Renal cortex interstitium (tissue), 11 donors: ENCODE results near the gene CTBS. TPM values are rescaled to one million over a fixed set of nuclear protein-coding genes. Genes with fewer than 3 reads are reported as not detected.
A peak's percentile ranks its signal among the peaks of the same experiment; 100 is the strongest.
"Not testable (repeated sequence)": the region's sequence is repeated elsewhere in the genome, so short reads cannot be mapped to it uniquely, and the experiment has no call there.

Source experiments
- DNase-seq, 11 donors: peaks; one replicate each; pipeline ENCODE4 v3.0.0-alpha.2; 2013; ENCODE audit warnings: low read depth in 9 of 11, low spot score in 4 of 11; ENCODE audit errors: extremely low read depth in 1 of 11
- polyA plus RNA-seq, 3 donors: library from polyadenylated mRNA; unstranded; fragments of 120-200 nt; gene quantifications; one replicate each; pipeline ENCODE4 v1.2.1, GENCODE V29; 2013; ENCODE audit not compliant: insufficient read length in 3 of 3

Gene CTBS
- polyA plus RNA-seq, 3 donors = 17.8 to 25.5 (median 22.3) TPM

DNA sequence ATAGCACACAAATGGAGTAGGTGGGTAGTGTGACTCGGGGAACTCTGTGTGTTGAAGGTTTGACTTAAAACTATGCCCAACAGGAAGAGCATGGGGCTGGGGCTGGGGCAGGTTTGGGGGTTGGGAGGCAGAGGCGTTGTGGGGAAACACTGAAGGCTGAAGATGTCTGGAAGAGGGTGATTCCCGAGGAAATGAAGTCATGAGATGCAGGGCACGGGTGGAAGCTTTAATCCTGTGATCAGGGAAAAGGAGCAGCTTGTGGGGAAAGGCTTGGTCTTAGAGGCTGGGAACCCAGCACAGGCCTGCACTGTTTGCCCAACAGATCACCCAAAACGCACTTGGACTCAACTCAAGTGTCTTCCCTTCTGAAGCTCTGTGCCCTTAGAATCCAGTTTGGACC lies 26.6 kb upstream of the CTBS start:
- no peak for DNase-seq

DNA sequence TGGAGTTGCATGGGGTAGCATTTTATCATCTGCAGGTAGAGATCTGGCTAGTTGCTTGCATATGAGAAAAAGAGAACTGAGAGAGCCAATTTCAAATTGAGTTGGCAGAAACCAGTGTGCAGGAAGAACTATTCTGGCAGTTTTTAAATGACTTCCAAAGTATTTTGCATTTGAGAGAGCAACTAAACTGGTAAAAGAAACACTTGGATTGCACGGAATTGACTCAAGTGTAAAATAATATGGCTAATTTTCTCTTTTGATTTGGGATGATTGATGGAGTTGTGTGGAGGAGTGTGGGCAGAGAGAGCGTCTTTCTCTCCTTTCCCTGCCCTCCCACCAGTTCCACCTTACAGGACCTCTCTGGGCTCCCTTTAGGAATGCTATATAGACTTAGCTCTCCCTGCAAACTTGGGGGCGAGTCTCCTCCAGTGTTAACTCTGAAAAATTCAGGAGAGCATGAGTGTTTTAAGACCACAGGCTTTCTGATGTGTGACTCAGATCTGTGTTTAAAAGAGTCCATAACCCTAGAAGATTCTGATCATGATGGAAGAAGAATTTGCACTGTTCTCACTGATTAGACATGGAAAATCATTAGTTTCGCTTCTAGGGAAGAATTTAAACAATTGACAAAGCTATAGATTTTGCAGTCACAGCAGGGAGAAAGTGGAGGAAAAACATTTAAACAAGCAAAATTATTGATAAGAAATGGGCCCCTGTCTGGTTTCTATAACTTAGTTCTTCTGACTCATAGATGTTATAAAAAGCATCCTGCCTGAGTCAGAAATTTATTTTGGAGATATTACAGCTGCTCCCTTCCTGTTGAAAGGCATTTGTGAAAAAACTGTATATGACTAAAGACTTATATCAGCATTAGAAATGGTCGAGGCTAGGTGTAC lies 24.9 kb upstream of the CTBS start:
- DNase-seq = no peak

DNA sequence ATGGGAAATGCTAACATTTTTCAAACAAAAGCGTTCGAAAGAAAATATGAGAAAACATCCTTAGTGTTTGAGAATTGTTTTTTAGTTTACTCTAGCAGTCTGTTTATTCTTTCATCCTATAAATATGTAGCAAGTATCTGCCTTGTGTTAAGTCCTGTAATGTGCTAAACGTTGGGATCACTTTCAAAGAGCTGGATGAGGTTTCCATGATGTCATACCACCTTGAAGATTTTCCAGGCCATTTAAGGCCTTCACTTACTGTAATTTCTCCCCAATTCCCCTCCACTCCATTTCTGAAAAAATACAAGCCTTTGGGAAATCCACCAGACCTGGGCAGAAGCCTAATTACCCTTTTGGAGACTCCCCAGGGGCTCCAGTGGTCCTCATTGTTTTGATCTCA lies 24.2 kb upstream of the CTBS start:
- no peak for DNase-seq

DNA sequence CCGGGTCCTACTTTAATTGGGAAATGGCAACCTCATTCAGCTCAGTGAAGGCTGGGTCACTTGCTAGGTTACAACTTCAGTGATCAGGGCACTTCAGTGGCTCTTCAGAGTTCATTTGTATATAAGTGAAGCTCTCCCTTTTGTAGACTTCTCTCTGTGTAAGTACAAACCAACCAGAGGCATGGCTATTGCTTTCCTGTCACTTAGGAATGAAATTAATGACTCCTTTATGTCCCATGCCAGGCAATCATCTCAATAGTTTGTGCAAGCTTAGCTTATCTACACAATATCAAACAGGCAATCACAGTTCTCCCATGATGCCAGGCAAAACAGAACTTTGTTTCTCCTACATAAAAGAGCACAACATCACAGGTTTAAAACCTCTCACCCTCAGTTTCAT lies 22.8 kb upstream of the CTBS start:
- no peak for DNase-seq

DNA sequence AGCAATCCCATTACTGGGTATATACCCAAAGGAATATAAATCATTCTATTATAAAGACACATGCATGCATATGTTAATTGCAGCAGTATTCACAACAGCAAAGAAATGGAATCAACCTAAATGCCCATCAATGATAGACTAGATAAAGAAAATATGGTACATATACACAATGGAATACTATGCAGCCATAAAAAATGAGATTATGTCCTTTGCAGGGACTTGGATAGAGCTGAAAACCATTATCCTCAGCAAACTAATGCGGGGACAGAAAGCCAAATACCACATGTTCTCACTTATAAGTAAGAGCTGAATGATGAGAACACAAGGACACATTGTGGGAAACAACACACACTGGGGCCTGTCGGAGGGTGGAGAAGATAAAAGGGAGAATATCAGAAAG lies 20.7 kb upstream of the CTBS start:
- not testable (repeated sequence) for DNase-seq

DNA sequence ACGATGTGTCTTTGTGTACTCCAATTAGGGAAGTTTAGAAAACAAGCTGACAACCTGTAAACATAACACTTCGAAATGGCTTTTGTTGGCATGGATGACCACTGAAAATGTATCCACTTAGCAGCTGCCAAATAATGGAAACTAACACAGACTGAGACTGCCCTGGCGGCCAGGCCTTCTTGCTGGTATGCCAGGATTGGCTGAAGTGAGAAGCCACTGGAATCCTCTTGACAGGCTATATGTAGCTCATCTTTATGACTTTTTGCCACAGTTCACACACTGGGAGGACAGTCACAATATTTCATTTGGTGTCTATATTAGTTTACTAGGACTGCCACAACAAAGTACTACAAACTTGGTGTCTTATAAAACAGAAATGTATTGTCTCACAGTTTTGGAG lies 12.9 kb upstream of the CTBS start:
- DNase-seq = no peak

DNA sequence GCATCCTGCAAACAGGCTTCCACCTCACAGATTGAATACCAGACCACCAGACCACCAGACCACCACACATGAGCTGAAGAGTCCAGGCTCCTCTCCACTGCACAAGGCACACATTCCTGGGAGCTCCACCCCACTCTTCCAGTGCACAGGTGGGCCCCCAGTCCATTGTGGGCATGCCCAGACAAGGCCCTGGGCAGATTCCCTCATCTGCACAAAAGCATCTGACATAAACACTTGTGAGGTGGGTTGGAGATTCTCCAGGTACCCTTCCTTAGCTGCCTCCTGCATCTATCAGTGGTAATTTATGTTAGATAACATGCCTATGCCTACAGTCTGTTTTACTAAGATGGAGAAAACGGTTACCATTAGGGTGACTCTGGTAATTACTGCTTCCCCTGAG lies 11.6 kb upstream of the CTBS start:
- DNase-seq = no peak

DNA sequence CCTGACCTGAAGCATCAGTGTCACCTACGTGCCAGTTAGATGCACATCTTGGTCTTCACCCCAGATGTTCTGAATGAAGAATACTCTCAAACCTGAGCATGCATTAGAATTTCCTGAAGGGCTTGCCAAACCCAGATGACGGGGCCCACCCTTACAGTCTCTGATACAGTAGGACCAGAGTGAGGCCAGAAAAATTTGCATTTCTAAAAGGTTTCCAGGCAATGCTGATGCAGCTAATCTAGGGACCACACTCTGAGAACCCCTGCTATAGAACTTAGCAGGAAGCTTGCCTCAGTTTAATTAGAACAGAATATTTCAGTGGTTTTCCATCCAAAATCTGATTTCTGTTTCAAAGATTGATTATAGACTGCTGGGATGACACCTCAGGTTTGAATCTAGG lies 9.9 kb upstream of the CTBS start:
- no peak for DNase-seq

DNA sequence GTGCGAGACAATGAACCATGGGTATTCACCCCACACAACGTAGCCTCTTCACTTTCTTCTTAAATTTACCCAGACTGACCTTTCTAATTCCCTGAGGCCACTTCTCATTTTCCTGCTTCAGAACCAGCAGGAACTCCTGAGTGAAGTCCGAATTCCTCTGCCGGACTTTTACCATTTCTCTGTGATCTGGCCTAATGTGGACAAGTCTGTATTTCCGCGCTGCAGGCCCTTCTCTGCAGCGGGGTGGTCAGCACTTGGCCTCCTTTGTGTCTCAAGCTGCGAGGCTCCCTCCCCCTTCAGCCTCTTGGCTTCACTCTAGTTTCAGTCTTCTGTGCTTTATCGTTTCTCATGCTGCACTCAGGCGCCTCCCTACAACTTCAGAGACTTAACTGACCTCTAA lies 9.4 kb upstream of the CTBS start:
- DNase-seq = no peak

DNA sequence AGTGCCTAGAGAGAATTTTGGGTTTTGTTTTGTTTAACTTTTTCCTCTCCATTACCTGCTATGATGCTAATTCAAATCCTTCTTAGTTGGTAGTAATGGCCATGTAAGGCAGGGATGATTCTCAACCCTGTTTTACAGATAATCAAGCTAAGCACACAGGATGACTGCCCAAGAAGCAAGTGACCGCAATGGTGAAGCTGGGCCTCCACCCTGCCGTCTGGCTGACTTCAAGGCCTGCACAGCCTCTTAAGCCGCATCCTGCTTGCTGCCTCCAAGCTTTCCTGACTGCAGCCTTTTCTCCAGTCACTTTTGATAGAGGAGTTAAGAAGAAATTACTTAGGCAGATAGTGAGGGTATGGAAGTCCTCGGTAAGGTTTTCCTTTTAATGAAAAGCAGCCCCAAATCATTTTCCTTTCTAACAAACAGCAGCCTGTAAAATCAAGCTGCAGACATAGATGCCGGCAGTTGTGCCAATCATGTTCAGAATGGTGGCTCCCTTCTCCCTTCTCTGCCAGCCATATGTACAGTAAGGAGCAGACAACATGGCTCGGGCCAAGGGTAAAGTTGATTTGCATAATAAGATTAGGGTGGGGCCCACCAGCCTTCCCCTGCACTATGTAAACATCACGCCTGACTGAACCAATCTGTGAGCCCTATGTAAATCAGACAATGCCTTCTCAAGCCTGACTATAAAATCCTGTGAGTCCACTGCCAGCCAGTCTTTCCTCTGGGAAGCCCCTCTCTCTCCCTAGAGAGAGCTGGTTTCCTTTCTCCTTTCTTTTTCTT lies 8.8 kb upstream of the CTBS start:
- peak in 2 of 11 donors; percentile 35 to 61 for DNase-seq

DNA sequence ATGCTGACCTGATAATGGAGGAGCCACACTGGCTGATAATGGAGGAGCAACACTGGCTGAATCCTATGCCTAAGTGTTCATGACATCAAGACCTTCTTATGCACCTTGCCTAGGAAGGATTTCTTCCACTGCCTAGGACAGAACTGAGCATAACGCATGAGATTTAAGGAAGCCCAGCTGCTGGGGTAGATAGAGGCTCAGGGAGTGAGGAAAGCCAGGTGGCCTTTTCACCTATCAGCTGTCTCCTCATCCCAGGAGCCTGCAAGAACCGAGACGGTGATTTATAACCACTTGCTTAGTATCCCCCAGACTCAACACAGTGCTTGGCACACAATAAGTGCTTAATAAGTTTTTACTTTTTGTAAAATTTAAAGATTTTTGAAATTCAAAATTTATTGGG lies 7.4 kb upstream of the CTBS start:
- DNase-seq = no peak

DNA sequence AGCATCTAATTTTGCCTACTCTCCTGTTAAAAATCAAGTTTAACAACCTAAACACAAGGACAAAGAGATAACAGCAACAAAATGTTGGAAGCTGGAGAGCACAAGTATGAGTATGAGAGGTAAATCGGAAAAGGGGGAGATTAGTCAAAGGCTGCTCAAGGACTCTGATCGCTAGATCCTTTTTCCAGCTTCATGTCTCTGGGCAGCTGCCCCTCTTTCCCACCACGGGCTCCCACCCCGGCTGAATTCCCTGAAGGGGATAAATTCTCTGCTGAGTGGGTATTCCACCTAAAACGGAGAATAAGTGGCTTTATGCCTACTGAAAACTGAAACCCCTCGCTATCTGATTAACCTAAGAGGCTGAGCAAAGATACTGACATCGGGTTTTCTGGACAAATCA lies 696 bp upstream of the CTBS start:
- DNase-seq = no peak

DNA sequence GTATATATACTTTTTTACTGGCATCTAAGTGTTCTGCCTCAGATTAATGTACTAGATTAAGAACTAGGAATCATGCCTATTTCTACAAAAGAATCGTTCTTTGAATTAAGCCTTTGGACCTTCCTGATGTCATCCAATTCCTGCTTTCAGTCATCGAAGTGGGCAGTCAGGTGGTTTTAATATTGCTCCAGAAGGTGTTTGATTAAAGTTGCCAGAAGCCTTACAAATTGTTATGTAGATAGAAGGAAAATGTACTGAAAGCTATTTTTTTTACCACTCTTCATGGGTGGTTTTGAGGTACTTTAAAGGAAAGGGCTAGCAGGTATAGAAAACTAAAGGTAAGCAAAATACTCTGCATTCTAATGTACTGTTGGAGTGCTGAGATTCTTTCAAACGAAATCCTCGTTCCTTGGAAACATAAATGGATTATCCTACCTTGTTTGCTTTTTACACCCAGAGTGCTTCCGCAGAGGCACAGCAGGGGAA lies 716 bp downstream of the CTBS start:
- peak in 2 of 11 donors; percentile 7 to 15 for DNase-seq

DNA sequence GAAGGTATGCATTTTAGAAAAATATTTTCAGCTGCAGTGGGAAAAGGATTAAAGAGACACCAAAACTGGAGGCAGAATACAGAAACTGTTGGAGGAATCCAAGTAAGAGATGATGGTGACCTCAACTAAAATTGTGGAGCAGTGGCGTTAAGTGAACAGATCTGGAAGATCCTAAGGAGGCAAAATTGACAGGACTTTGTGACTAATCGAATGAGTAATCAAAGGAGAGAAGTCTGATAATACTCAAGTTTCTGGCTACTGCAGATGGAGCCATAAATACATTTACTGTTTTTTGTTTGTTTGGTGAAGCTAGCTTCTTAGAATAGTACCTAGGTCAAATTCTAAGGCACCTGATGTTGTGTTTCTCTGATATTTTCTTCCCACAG lies 3.1 kb downstream of the CTBS start:
- DNase-seq = no peak

DNA sequence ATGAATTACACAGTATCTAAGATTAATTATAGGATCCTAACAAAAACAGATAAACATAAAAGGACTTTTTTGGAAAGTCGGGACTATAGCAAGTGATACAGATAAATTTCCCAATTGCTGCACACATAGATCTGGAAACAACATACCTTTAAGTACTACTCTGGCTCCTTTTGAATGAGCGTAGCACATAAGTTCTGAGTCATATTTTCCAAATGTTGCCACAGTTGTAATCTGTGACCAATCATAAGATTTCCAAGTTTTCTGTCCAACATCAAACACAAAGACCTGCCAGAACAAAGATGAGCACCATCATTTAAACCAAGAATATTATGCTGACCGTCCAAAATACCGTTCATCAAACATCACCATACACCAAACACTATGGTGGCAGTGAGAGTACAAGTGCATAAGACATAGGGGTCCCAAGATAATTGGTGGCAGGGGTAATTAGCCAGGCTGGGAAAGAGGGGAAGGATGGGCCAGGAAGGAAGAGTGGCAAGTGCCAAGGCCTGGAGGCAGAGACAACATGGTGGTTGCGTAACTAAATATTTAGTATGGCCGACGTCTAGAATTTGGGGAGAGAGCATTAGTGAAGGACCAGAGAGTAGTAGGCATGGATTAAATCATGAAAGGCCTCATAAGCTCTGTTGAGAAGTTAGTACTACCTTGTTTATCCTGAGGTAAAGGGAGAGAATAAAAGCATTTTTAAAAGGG lies 3.6 kb downstream of the CTBS start:
- no peak for DNase-seq

DNA sequence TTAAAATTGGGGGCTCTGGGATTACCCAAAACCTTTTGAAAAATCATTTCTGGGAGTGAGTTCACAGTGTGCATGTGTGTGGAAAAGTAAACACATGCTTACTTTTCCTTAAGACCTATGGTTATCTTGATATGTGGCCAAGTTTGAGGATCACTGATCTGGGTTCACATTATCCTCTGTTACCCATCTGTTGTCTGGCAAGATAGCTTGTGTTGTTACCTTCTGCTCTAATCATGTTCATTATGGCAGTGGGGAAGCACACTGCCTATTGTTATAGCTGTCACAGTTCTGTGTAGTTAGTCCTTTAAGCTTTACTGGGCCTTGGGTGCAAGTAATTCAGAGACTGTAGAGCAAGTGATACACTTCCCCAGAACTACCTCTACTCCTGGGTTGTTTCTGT lies 5.0 kb downstream of the CTBS start:
- no peak for DNase-seq

DNA sequence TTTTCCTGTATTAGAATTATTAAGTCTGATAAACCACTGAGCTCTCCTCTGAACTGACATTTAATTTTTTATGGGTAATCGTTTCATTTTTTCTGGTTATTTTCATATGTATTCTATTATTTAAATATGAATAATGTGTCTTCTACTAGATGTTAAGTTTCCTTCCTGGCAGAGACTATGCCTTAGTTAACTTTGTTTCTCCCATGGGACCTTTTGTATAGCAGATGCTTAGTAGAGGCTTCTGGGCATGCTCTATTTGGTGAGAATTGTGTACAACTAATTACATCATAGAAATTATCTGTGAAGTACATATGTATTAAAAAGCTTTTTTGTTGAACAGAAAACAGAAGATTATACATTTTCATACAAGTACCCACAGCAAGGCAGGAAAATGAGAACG lies 23.4 kb downstream of the CTBS start:
- DNase-seq = no peak

DNA sequence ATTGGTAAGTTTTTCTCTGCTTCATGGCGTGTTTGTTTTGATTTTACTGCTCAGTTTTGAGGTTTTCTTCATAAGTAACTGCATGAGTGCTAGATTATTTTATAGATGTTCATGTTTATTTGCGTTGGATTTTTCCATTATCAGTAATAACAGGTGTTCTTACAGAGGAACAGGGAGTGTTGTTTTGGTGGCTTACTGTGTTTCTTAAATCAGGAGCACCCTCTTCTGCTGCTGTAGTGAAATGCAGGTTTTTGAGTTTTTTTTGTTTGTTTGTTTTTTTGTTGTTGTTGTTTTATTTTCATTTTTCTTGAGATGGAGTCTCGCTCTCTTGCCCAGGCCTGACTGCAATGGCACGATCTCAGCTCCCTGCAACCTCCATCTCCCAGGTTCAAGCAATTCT lies 32.6 kb downstream of the CTBS start:
- DNase-seq = no peak

DNA sequence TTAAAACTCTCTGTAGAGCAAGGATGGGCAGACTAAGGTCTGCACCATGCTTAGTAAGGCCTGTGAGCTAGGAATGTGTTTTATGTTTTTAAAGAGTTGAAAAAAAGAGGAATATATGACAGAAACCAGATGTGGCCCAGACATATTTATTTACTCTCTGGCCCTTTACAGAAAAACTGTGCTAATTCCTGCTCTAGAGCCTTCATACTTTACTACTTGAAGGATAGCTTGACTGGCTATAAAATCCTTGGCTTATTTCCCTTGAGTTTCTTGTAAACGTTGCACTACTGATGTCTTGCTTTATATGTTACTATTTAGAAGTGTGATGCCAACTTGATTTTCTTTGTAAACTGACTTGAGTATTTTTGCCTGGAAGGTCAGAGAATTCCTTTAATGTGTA lies 33.5 kb downstream of the CTBS start:
- DNase-seq = peak in 10 of 11 donors; percentile 4 to 46 (median 21)

DNA sequence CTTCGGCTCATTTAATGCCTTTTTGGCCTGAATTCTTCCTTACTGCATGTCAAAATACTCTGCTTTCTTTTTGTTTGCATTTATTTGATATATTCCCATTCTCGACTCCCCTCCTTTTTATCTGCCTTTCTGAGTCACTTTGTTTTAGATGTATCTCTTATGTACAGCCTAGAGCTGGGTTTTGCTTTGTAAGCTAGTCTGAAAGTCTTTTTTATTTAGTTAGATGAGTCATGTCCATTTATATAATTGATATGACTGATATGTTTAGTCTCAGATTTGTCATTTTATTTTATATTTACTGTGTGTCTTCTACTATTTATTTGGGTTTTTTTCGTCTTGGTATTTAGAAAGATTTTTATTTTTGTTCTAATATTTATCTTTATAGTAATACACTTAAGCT lies 34.3 kb downstream of the CTBS start:
- DNase-seq = no peak
